Measurements from ENCODE around the gene AMACR. TPM values are rescaled to one million over a fixed set of nuclear protein-coding genes. Genes with fewer than 3 reads are reported as not detected.

AMACR gene
- total RNA-seq, 1 experiment from 2014 or later = 20.6 TPM

GRCh38 chr5:33966805-33967204 lies 41.0 kb downstream of the AMACR start:
- ChIA-PET POLR2A (no interaction called here), CTCF (no interaction called here)
- no peak overlapping the region for H3K27ac ChIP-seq (ENCODE audit: low read length)
- intact Hi-C loops (cut with micrococcal nuclease; ENCODE audit: unreplicated experiment) (no loop called here), in situ Hi-C loops (cut with HindIII; ENCODE audit: low pct_unique_long_range_greater_than_20kb, low sequenced_read_pairs) (no loop called here)
- no TSS peak for BruUV-seq (replicated peaks)
- no peak overlapping the region for H3K4me3 ChIP-seq (ENCODE audit: low read depth in 2 of 2, low read length in 2 of 2)
- H3K4me1 ChIP-seq (ENCODE audit: control insufficient read depth, insufficient read depth, low read length) = no peaks in the 10 kb centered on the region
- TF ChIP-seq TCF7L2 (IDR thresholded peaks at IDR 0.05; ENCODE audit: low read depth, low read length) (no peak), REST (IDR thresholded peaks at IDR 0.05; ENCODE audit: insufficient read depth in 1 of 2, low read depth in 2 of 2, low read length in 1 of 2) (no peak), CTCF (IDR thresholded peaks at IDR 0.05) (no peak), SIN3A (IDR thresholded peaks at IDR 0.05; ENCODE audit: borderline replicate concordance, insufficient read depth, low read depth, low read length) (no peak), POLR2AphosphoS5 (IDR thresholded peaks at IDR 0.05; ENCODE audit: low read depth, low read length) (no peak)
- no peak for DNase-seq (ENCODE audit: low read depth, low spot score)
- H3K9me3 ChIP-seq (ENCODE audit: control insufficient read depth, insufficient read depth, low read depth, low read length) = no peaks in the 10 kb centered on the region
- H3K27me3 ChIP-seq (ENCODE audit: control insufficient read depth, insufficient read depth, low read length) = peaks cover 6% of the 10 kb centered on the region; the same call in 1 of the 2 replicates
- no peak for ATAC-seq
- no peaks in the 10 kb centered on the region for H3K36me3 ChIP-seq (ENCODE audit: control insufficient read depth, insufficient read depth, low read length)

- Histone ChIP-seq H3K27me3 (ENCODE audit: control insufficient read depth, insufficient read depth, low read length) (peaks cover 6% of the 10 kb centered on the region), H3K9me3 (ENCODE audit: control insufficient read depth, insufficient read depth, low read depth, low read length) (no peaks in the 10 kb centered on the region), H3K4me1 (ENCODE audit: control insufficient read depth, insufficient read depth, low read length) (no peaks in the 10 kb centered on the region), H3K4me3 (ENCODE audit: low read depth in 2 of 2, low read length in 2 of 2) (no peak overlapping the region), H3K27ac (ENCODE audit: low read length) (no peak overlapping the region), H3K36me3 (ENCODE audit: control insufficient read depth, insufficient read depth, low read length) (no peaks in the 10 kb centered on the region)
- no TSS peak for BruUV-seq (replicated peaks)
- no peak for DNase-seq (ENCODE audit: low read depth, low spot score)
- in situ Hi-C loops (cut with HindIII; ENCODE audit: low pct_unique_long_range_greater_than_20kb, low sequenced_read_pairs) = no loop called here
- intact Hi-C loops (cut with micrococcal nuclease; ENCODE audit: unreplicated experiment) = no loop called here
- CTCF ChIA-PET = no interaction called here
- TF ChIP-seq SIN3A (IDR thresholded peaks at IDR 0.05; ENCODE audit: borderline replicate concordance, insufficient read depth, low read depth, low read length) = no peak
- TF ChIP-seq CTCF (IDR thresholded peaks at IDR 0.05) = no peak
- TF ChIP-seq TCF7L2 (IDR thresholded peaks at IDR 0.05; ENCODE audit: low read depth, low read length) = no peak
- no peak for TF ChIP-seq REST (IDR thresholded peaks at IDR 0.05; ENCODE audit: insufficient read depth in 1 of 2, low read depth in 2 of 2, low read length in 1 of 2)
- no peak for TF ChIP-seq POLR2AphosphoS5 (IDR thresholded peaks at IDR 0.05; ENCODE audit: low read depth, low read length)
- POLR2A ChIA-PET = no interaction called here
- ATAC-seq = no peak
Measured at GRCh38 chr5:33964132-33964700, 43.6 kb downstream of the AMACR start.

All from Panc1 (cell line).